Fibroblast of lung (primary cell): Measurements from ENCODE around the gene PSME3. TPM values are rescaled to one million over a fixed set of nuclear protein-coding genes. Genes with fewer than 3 reads are reported as not detected.

ENCODE experiments used
- DNase-seq, 2 donors: peaks; one replicate each; pipeline versions ENCODE4 v3.0.0 to v3.0.0-alpha.2; 2010; ENCODE audit warnings: low read depth in 2 of 2
- H2AFZ ChIP-seq: 2 replicates; pipeline ENCODE4 v1.5.1; 2012; ENCODE audit warnings: low read length, control low read depth, inconsistent platforms
- H3K27ac ChIP-seq: 2 replicates; pipeline ENCODE4 v1.5.1; 2011; ENCODE audit warnings: low read length, control low read depth; ENCODE audit not compliant: insufficient read depth
- H3K27me3 ChIP-seq: 2 replicates; pipeline ENCODE4 v1.5.1; 2011; ENCODE audit warnings: mild to moderate bottlenecking, low read length; ENCODE audit not compliant: control insufficient read depth, insufficient read depth
- H3K36me3 ChIP-seq: 2 replicates; pipeline ENCODE4 v1.5.1; 2011; ENCODE audit warnings: low read length; ENCODE audit not compliant: control insufficient read depth, insufficient read depth
- H3K4me1 ChIP-seq: 2 replicates; pipeline ENCODE4 v1.5.1; 2011; ENCODE audit warnings: low read length; ENCODE audit not compliant: control insufficient read depth, insufficient read depth; ENCODE audit errors: extremely low read depth
- H3K4me2 ChIP-seq: 2 replicates; pipeline ENCODE4 v1.5.1; 2011; ENCODE audit warnings: low read length, control low read depth; ENCODE audit not compliant: insufficient read depth; ENCODE audit errors: extremely low read depth
- H3K4me3 ChIP-seq, 4 experiments: fragments of 200-600 bp in 1 of 4; sonication (generic) in 1 of 4; replicated peaks in 1 of 4; 2 replicates each; pipeline ENCODE4 v1.5.1; 2011 to 2016; ENCODE audit warnings: low read length in 4 of 4, low read depth in 3 of 4, mild to moderate bottlenecking in 3 of 4, control low read depth in 2 of 4, inconsistent platforms in 1 of 4, mixed read lengths in 1 of 4; ENCODE audit not compliant: insufficient read depth in 1 of 4; ENCODE audit errors: control extremely low read depth in 1 of 4
- H3K79me2 ChIP-seq: 2 replicates; pipeline ENCODE4 v1.5.1; 2012; ENCODE audit warnings: mild to moderate bottlenecking, low read length, inconsistent platforms; ENCODE audit not compliant: control insufficient read depth, insufficient read depth
- H3K9ac ChIP-seq: 2 replicates; pipeline ENCODE4 v1.5.1; 2011; ENCODE audit warnings: mild to moderate bottlenecking, low read length, control low read depth; ENCODE audit not compliant: insufficient read depth
- H3K9me3 ChIP-seq: 2 replicates; pipeline ENCODE4 v1.5.1; 2012; ENCODE audit warnings: low read depth, low read length; ENCODE audit not compliant: control insufficient read depth, insufficient read depth
- H4K20me1 ChIP-seq: 2 replicates; pipeline ENCODE4 v1.5.1; 2011; ENCODE audit warnings: low read length; ENCODE audit not compliant: control insufficient read depth, insufficient read depth; ENCODE audit errors: extremely low read depth
- EZH2 ChIP-seq: IDR thresholded peaks from 2 replicates; pipeline ENCODE4 v1.5.1; 2012; ENCODE audit warnings: low read length, control low read depth, mild to moderate bottlenecking; ENCODE audit errors: missing control alignments
- polyA plus RNA-seq, 2 donors: library from polyadenylated mRNA; depleted of rRNA in 1 of 2; stranded (reverse) in 1 of 2; unstranded in 1 of 2; fragments of >200 nt; gene quantifications; 2 replicates each; pipeline ENCODE4 v1.2.1, GENCODE V29; 2011 to 2012; ENCODE audit warnings: missing spikeins in 1 of 2
- total RNA-seq: library from RNA; depleted of rRNA; stranded (reverse); fragments of >200 nt; gene quantifications from 2 replicates; pipeline ENCODE4 v1.2.1, GENCODE V29; 2014
- TF ChIP-seq, protein P1 (sequence below), 2 donors: IDR thresholded peaks in 1 of 2; conservative IDR thresholded peaks in 1 of 2; 1 replicate in 1 of 2; 2 replicates in 1 of 2; pipeline ENCODE4 v1.5.1; 2011 to 2012; ENCODE audit warnings: low read length in 2 of 2, control low read depth in 1 of 2, inconsistent platforms in 1 of 2, low read depth in 1 of 2, mild to moderate bottlenecking in 1 of 2

The PSME3 gene
- total and polyA plus RNA-seq, 2 donors (not counting 1 experiment from before 2014, with no cell fraction given) = 50.7 to 133 TPM

DNA sequence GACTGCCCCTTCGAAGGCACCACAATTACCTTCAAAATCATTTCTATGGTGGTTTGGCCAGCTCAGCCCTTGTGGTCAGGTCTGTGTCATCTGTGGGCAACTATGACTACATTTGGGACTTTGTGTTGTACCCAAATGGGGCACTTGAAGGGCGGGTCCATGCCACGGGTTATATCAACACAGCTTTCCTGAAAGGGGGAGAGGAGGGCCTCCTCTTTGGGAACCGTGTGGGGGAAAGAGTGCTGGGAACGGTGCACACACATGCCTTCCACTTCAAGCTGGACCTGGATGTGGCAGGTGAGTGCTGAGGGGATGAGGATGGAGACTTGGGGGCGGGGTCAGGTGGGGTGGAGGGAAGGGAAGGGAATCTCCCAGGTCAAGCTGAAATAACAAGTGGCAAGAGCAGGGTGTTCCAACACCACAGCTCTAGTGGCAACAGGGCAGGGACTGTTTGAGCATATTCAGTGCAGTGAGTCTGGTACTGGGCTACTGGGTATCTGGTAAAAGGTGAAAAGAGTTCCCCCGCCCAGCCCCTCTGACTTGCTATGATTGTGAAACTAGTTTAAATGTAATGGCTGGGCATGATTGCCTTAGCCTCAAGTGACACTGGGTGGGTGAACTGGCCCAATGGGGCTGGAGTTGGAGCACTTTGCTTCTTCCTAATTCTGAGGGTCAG, 12.9 kb downstream of the PSME3 start:
- Histone ChIP-seq H3K79me2 (no peaks in the 10 kb centered on the region), H3K36me3 (peaks cover 7% of the 10 kb centered on the region), H2AFZ (no peak overlapping the region), H3K4me2 (no peak overlapping the region), H3K9me3 (no peaks in the 10 kb centered on the region), H3K27ac (no peak overlapping the region), H4K20me1 (no peaks in the 10 kb centered on the region), H3K9ac (no peak overlapping the region), H3K4me3 (no peak overlapping the region), H3K4me1 (peaks cover 2% of the 10 kb centered on the region), H3K27me3 (no peaks in the 10 kb centered on the region)
- no peak for TF ChIP-seq EZH2
- TF ChIP-seq, protein P1, sequence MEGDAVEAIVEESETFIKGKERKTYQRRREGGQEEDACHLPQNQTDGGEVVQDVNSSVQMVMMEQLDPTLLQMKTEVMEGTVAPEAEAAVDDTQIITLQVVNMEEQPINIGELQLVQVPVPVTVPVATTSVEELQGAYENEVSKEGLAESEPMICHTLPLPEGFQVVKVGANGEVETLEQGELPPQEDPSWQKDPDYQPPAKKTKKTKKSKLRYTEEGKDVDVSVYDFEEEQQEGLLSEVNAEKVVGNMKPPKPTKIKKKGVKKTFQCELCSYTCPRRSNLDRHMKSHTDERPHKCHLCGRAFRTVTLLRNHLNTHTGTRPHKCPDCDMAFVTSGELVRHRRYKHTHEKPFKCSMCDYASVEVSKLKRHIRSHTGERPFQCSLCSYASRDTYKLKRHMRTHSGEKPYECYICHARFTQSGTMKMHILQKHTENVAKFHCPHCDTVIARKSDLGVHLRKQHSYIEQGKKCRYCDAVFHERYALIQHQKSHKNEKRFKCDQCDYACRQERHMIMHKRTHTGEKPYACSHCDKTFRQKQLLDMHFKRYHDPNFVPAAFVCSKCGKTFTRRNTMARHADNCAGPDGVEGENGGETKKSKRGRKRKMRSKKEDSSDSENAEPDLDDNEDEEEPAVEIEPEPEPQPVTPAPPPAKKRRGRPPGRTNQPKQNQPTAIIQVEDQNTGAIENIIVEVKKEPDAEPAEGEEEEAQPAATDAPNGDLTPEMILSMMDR (conservative IDR thresholded peaks at IDR 0.05 in 1 of 2, IDR thresholded peaks at IDR 0.05 in 1 of 2; ENCODE audit: low read depth in 1 of 2, low read length in 2 of 2) = no peak
- no peak for DNase-seq

DNA sequence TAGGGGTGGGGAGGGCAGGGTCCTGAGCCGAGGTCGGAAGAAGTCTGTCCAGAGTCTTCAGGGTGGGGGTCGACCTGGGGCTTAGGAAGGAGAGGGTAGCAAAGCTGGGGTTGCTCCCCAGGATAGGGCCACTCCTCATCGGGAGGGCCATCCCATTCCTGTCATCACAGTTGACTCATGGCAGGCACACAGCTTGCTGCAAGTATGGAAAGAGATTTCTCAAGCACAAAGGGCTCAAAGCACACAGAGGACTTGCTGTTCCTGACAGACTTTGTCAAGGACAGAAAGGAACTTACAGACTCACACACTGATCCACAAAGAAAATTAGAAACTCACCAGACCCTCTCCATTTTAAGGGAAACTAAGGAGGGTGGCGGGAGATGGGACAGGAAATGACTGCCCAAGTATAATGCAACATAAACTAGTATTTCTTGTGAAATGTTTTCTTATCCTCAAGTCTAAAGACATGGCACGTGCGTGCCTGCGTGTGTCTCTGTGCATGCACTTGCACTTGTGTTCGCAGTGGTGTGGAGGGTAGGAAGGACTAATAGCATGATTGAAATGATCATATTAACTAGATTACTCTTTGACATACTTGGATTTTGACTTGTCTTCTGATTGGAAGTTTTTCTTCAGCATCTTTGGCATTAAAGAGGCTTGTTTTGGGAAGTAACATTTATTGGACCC, 13.5 kb downstream of the PSME3 start:
- no peak overlapping the region for H3K4me2 ChIP-seq
- H3K4me1 ChIP-seq = peaks cover 2% of the 10 kb centered on the region
- H3K79me2 ChIP-seq = no peaks in the 10 kb centered on the region
- no peak overlapping the region for H3K9ac ChIP-seq
- H3K9me3 ChIP-seq = no peaks in the 10 kb centered on the region
- no peak overlapping the region for H2AFZ ChIP-seq
- H3K4me3 ChIP-seq = no peak overlapping the region
- no peaks in the 10 kb centered on the region for H3K27me3 ChIP-seq
- DNase-seq = peak in 1 of 2 donors; percentile 57
- no peak for TF ChIP-seq EZH2
- TF ChIP-seq, protein P1 (conservative IDR thresholded peaks at IDR 0.05 in 1 of 2, IDR thresholded peaks at IDR 0.05 in 1 of 2; ENCODE audit: low read depth in 1 of 2, low read length in 2 of 2) = no peak
- peaks cover 7% of the 10 kb centered on the region for H3K36me3 ChIP-seq
- no peaks in the 10 kb centered on the region for H4K20me1 ChIP-seq
- H3K27ac ChIP-seq = no peak overlapping the region

DNA sequence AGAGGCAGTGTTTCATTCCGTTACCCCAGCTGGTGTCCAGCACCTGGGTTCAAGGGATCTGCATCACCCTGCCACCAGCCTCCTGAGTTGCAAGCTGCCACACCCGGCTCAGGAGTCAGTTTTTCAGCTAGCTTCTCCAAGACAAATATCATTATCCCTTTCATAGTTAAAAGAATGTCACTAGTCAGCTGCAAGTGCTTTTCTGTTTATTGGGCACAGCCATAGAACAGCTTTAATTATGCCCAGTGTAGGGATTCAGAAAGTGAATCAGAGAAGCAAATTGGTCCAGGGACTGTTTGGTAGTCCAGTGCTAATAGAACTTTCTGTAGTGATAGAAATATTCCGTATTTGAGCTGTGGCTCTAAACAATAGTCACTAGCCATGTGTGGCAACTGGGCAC, 14.9 kb downstream of the PSME3 start:
- no peak for DNase-seq
- Histone ChIP-seq H3K9me3 (no peaks in the 10 kb centered on the region), H3K36me3 (peaks cover 7% of the 10 kb centered on the region), H3K9ac (no peak overlapping the region), H3K4me1 (peaks cover 2% of the 10 kb centered on the region), H3K27me3 (no peaks in the 10 kb centered on the region), H3K4me3 (no peak overlapping the region), H4K20me1 (no peaks in the 10 kb centered on the region), H2AFZ (no peak overlapping the region), H3K4me2 (no peak overlapping the region), H3K27ac (no peak overlapping the region), H3K79me2 (no peaks in the 10 kb centered on the region)
- TF ChIP-seq, protein P1 (conservative IDR thresholded peaks at IDR 0.05 in 1 of 2, IDR thresholded peaks at IDR 0.05 in 1 of 2; ENCODE audit: low read depth in 1 of 2, low read length in 2 of 2) = no peak
- TF ChIP-seq EZH2 = no peak
